K562 (cell line): ENCODE measurements around the gene HK1. TPM values are rescaled to one million over a fixed set of nuclear protein-coding genes. Genes with fewer than 3 reads are reported as not detected.

Experiments used
- ATAC-seq: fragments of 200-7000 bp; cut with Tn5 transposase; 3 replicates; pipeline ENCODE4 v1.9.1; 2020; ENCODE audit warnings: moderate library complexity
- BruUV-seq: library from RNA; stranded (reverse); fragments of 400-500 nt; replicated peaks from 2 replicates; lab custom pipeline; 2021; lab: Mats Ljungman, UMichigan
- CTCF ChIA-PET: fragments of 300-600 bp; formaldehyde crosslinking; extraction: SDS; loops from one replicate; lab custom pipeline; 2021; ENCODE audit warnings: low intra/inter-chr PET ratio; lab: Yijun Ruan, JAX
- POLR2A ChIA-PET: fragments of 300-600, 350-650 bp; sonication (Branson Sonifier 250); formaldehyde crosslinking; extraction: SDS; loops from one replicate; lab custom pipeline; 2021; ENCODE audit warnings: antibody characterized with exemption, inconsistent platforms; lab: Yijun Ruan, JAX
- DNase-seq, 4 experiments: peaks; one replicate each; pipeline versions ENCODE4 v3.0.0 to v3.0.0-alpha.2; 2011 to 2018; ENCODE audit warnings: low spot score in 3 of 4, mixed read lengths in 3 of 4; ENCODE audit errors: extremely low read depth in 1 of 4
- FAIRE-seq: peaks from 2 replicates; lab custom pipeline; 2011; peaks lifted over from hg19 to GRCh38; lab: Jason Lieb, UNC
- H2AFZ ChIP-seq: 2 replicates; pipeline ENCODE4 v1.6.0; 2011; ENCODE audit warnings: low read depth, low read length, control low read depth, inconsistent platforms
- H3K27ac ChIP-seq: fragments of 200-600 bp; 3 replicates; pipeline ENCODE4 v1.8.0; 2011; ENCODE audit warnings: low read depth, mild to moderate bottlenecking, control low read depth, inconsistent platforms, low read length, moderate library complexity, mixed read lengths; ENCODE audit errors: extremely low read depth
- H3K27me3 ChIP-seq, 2 experiments: fragments of 300-600 bp in 1 of 2; 2 replicates in 1 of 2; 3 replicates in 1 of 2; pipeline versions ENCODE4 v1.6.0 to v1.8.0; 2011; ENCODE audit warnings: inconsistent platforms in 2 of 2, low read length in 2 of 2, mild to moderate bottlenecking in 1 of 2, mixed read lengths in 1 of 2, moderate library complexity in 1 of 2; ENCODE audit not compliant: control insufficient read depth in 2 of 2, insufficient read depth in 2 of 2
- H3K36me3 ChIP-seq: fragments of 300-600 bp; 3 replicates; pipeline ENCODE4 v1.8.0; 2011; ENCODE audit warnings: mild to moderate bottlenecking, low read length, inconsistent platforms; ENCODE audit not compliant: control insufficient read depth, insufficient read depth
- H3K4me1 ChIP-seq, 2 experiments: fragments of 200-600 bp in 1 of 2; replicated peaks in 1 of 2; 2 replicates in 1 of 2; 3 replicates in 1 of 2; pipeline versions ENCODE4 v1.5.1 to v1.8.0; 2011; ENCODE audit warnings: inconsistent platforms in 2 of 2, low read length in 2 of 2, mild to moderate bottlenecking in 1 of 2, mixed read lengths in 1 of 2, moderate library complexity in 1 of 2; ENCODE audit not compliant: control insufficient read depth in 2 of 2, insufficient read depth in 2 of 2
- H3K4me2 ChIP-seq: 2 replicates; pipeline ENCODE4 v1.6.1; 2011; ENCODE audit warnings: low read length, control low read depth, inconsistent platforms, mixed read lengths; ENCODE audit not compliant: insufficient read depth
- H3K4me3 ChIP-seq: fragments of 200-600 bp; sonication (generic), shearing (Covaris generic); 2 replicates; pipeline ENCODE4 v1.5.1; 2016; ENCODE audit warnings: control low read depth, inconsistent platforms
- H3K79me2 ChIP-seq: fragments of 200-600 bp; 3 replicates; pipeline ENCODE4 v1.8.0; 2011; ENCODE audit warnings: low read length, inconsistent platforms; ENCODE audit not compliant: control insufficient read depth, insufficient read depth
- H3K9ac ChIP-seq, 2 experiments: 2 replicates each; pipeline versions ENCODE4 v1.6.0 to v1.6.1; 2011; ENCODE audit warnings: low read depth in 2 of 2, low read length in 2 of 2, control low read depth in 1 of 2, inconsistent platforms in 1 of 2, mild to moderate bottlenecking in 1 of 2, mixed read lengths in 1 of 2; ENCODE audit not compliant: insufficient read depth in 1 of 2
- H3K9me1 ChIP-seq: one replicate; pipeline ENCODE4 v1.6.0; 2011; ENCODE audit warnings: inconsistent platforms, mild to moderate bottlenecking, low read length, moderate library complexity; ENCODE audit not compliant: control insufficient read depth, insufficient read depth
- H3K9me3 ChIP-seq: replicated peaks from 2 replicates; pipeline ENCODE4 v1.5.1; 2011; ENCODE audit warnings: low read depth, low read length, inconsistent platforms; ENCODE audit not compliant: control insufficient read depth, insufficient read depth
- H4K20me1 ChIP-seq: replicated peaks from 2 replicates; pipeline ENCODE4 v1.6.1; 2011; ENCODE audit warnings: low read length, inconsistent platforms, mixed read lengths; ENCODE audit not compliant: control insufficient read depth, insufficient read depth
- DMBX1 ChIP-seq: fragments of 250-450 bp; sonication (Bioruptor Pico); IDR thresholded peaks from 2 replicates; pipeline ENCODE4 v1.8.0; 2022; ENCODE audit warnings: inconsistent platforms, mild to moderate bottlenecking, moderate library complexity, borderline replicate concordance
- PBX2 ChIP-seq, 2 experiments: IDR thresholded peaks in 1 of 2; conservative IDR thresholded peaks in 1 of 2; 2 replicates each; pipeline ENCODE4 v1.6.1; 2016; ENCODE audit warnings: low read depth in 2 of 2, mild to moderate bottlenecking in 1 of 2, missing compliant biosample characterization in 1 of 2, missing genetic modification characterization in 1 of 2, moderate library complexity in 1 of 2
- PRPF4 ChIP-seq: fragments of 200-400 bp; formaldehyde crosslinking; IDR thresholded peaks from one replicate; pipeline ENCODE4 v1.6.1; 2017; ENCODE audit warnings: low read length, low read depth, mild to moderate bottlenecking; ENCODE audit not compliant: insufficient read depth, poor library complexity, severe bottlenecking
- TSHZ1 ChIP-seq: fragments of 250-450 bp; sonication (Bioruptor Pico); IDR thresholded peaks from 2 replicates; pipeline ENCODE4 v1.4.0; 2020; ENCODE audit warnings: mild to moderate bottlenecking, moderate library complexity
- ZBTB17 ChIP-seq: fragments of 450-650 bp; formaldehyde crosslinking; IDR thresholded peaks from 2 replicates; pipeline ENCODE4 v1.4.0; 2020; ENCODE audit warnings: mild to moderate bottlenecking
- WGBS: fragments of 100-300 bp; shearing (Covaris generic); methylation state at CpG from one replicate; pipeline ENCODE4 v1.1.6; 2016; ENCODE audit warnings: low coverage, mixed read lengths; ENCODE audit not compliant: insufficient coverage; ENCODE audit errors: missing lambda C conversion rate; 5-methylcytosine and 5-hydroxymethylcytosine counted together
- in situ Hi-C: fragments of 300-500 bp; cut with MboI; formaldehyde crosslinking; loops from 4 replicates; pipeline ENCODE4 v1.15.0; 2018; ENCODE audit warnings: inconsistent platforms, mixed read lengths
- intact Hi-C: fragments of 100-400 bp; cut with micrococcal nuclease; formaldehyde crosslinking; loops from 2 replicates; pipeline ENCODE4 v1.14.2; 2022
- polyA plus RNA-seq, 8 experiments: library from polyadenylated mRNA; depleted of rRNA in 4 of 8; stranded (reverse) in 5 of 8; unstranded in 3 of 8; fragments of >200 nt; fragmentation: Nextera tagmentation in 2 of 8; fragmentation: Illumina TruSeq in 1 of 8; extraction: Ambion mirVana in 2 of 8; extraction: Trizol in 1 of 8; gene quantifications; 2 replicates each; pipeline versions ENCODE4 v1.2.1 to v1.2.3, GENCODE V29; 2011 to 2014; ENCODE audit warnings: inconsistent platforms in 1 of 8, missing spikeins in 1 of 8
- total RNA-seq, 7 experiments: library from RNA; depleted of rRNA in 6 of 7; stranded (reverse); fragments of >200 nt in 6 of 7; fragmentation: Illumina TruSeq in 2 of 7; extraction: Trizol in 2 of 7; gene quantifications; 2 replicates each; pipeline versions ENCODE4 v1.2.1 to v1.2.3, GENCODE V29; 2011 to 2021; ENCODE audit warnings: low replicate concordance in 1 of 7
- TF ChIP-seq, protein P1 (sequence below): fragments of 250-450 bp; sonication (Bioruptor Pico); IDR thresholded peaks from 2 replicates; pipeline ENCODE4 v1.4.0; 2020; ENCODE audit warnings: mild to moderate bottlenecking, moderate library complexity, borderline replicate concordance
- TF ChIP-seq, protein P2 (sequence below): fragments of 250-450 bp; sonication (Bioruptor Pico); IDR thresholded peaks from 2 replicates; pipeline ENCODE4 v1.9.0; 2021; ENCODE audit warnings: mild to moderate bottlenecking, inconsistent platforms

Gene HK1
- total and polyA plus RNA-seq, 9 of the 15 experiments (the other 6 are each of a cell fraction or from before 2014, with no cell fraction given), result 29.2 to 444 (median 193) TPM

- BruUV-seq, result TSS peak; percentile 4
- no peaks in the 10 kb centered on the region for H3K27me3 ChIP-seq
- WGBS, result 72% methylated on average over 5 of the region's 5 CpGs
- H3K9me1 ChIP-seq, result peaks cover 6% of the 10 kb centered on the region
- peak in 1 of 4 experiments; percentile 3 for DNase-seq
- in situ Hi-C loops, result no loop called here
- H3K4me1 ChIP-seq, result peaks cover 35 to 45% of the 10 kb centered on the region in 2 experiments; a peak in 4 of 5 replicates
- no peaks in the 10 kb centered on the region for H3K9me3 ChIP-seq
- H3K9ac ChIP-seq, result no peak overlapping the region
- ATAC-seq, result no peak
- ChIA-PET CTCF (no interaction called here), POLR2A (interaction anchor here (8.8 kb wide), 1 partner anchor 11 kb away, joined by 92 read pairs; no protein-coding TSS in a partner anchor)
- peaks cover 36% of the 10 kb centered on the region; the same call in 2 of the 3 replicates for H3K36me3 ChIP-seq
- intact Hi-C loops, result no loop called here
- no peak for FAIRE-seq
- peaks cover 99% of the 10 kb centered on the region for H3K79me2 ChIP-seq
- H4K20me1 ChIP-seq, result peaks cover 49% of the 10 kb centered on the region
- H2AFZ ChIP-seq, result no peak overlapping the region
- H3K4me2 ChIP-seq, result no peak overlapping the region
- H3K4me3 ChIP-seq, result no peak overlapping the region
- H3K27ac ChIP-seq, result no peak overlapping the region
- TF ChIP-seq ZBTB17, result no peak
- TF ChIP-seq PRPF4, result no peak
- TF ChIP-seq, protein P1, sequence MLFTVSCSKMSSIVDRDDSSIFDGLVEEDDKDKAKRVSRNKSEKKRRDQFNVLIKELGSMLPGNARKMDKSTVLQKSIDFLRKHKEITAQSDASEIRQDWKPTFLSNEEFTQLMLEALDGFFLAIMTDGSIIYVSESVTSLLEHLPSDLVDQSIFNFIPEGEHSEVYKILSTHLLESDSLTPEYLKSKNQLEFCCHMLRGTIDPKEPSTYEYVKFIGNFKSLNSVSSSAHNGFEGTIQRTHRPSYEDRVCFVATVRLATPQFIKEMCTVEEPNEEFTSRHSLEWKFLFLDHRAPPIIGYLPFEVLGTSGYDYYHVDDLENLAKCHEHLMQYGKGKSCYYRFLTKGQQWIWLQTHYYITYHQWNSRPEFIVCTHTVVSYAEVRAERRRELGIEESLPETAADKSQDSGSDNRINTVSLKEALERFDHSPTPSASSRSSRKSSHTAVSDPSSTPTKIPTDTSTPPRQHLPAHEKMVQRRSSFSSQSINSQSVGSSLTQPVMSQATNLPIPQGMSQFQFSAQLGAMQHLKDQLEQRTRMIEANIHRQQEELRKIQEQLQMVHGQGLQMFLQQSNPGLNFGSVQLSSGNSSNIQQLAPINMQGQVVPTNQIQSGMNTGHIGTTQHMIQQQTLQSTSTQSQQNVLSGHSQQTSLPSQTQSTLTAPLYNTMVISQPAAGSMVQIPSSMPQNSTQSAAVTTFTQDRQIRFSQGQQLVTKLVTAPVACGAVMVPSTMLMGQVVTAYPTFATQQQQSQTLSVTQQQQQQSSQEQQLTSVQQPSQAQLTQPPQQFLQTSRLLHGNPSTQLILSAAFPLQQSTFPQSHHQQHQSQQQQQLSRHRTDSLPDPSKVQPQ (CRISPR knock-in tag), result no peak
- TF ChIP-seq, protein P2, sequence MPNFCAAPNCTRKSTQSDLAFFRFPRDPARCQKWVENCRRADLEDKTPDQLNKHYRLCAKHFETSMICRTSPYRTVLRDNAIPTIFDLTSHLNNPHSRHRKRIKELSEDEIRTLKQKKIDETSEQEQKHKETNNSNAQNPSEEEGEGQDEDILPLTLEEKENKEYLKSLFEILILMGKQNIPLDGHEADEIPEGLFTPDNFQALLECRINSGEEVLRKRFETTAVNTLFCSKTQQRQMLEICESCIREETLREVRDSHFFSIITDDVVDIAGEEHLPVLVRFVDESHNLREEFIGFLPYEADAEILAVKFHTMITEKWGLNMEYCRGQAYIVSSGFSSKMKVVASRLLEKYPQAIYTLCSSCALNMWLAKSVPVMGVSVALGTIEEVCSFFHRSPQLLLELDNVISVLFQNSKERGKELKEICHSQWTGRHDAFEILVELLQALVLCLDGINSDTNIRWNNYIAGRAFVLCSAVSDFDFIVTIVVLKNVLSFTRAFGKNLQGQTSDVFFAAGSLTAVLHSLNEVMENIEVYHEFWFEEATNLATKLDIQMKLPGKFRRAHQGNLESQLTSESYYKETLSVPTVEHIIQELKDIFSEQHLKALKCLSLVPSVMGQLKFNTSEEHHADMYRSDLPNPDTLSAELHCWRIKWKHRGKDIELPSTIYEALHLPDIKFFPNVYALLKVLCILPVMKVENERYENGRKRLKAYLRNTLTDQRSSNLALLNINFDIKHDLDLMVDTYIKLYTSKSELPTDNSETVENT (CRISPR knock-in tag), result no peak
- no peak for TF ChIP-seq PBX2 (CRISPR knock-in tag; IDR thresholded peaks at IDR 0.05; ENCODE audit: low read depth)
- no peak for TF ChIP-seq PBX2 (tag; conservative IDR thresholded peaks at IDR 0.05; ENCODE audit: low read depth)
- no peak for TF ChIP-seq TSHZ1
- no peak for TF ChIP-seq DMBX1
Observed at GRCh38 chr10:69321865-69322264, 43.6 kb downstream of the HK1 start.
